ENCODE results near the gene SIRPA. TPM values are rescaled to one million over a fixed set of nuclear protein-coding genes. Genes with fewer than 3 reads are reported as not detected.

SIRPA gene
- 10 to 100 TPM in 3 of 4 donors, 1 to 10 TPM in 1; 9.0 to 46.6 (median 18.6) TPM for total RNA-seq

DNA sequence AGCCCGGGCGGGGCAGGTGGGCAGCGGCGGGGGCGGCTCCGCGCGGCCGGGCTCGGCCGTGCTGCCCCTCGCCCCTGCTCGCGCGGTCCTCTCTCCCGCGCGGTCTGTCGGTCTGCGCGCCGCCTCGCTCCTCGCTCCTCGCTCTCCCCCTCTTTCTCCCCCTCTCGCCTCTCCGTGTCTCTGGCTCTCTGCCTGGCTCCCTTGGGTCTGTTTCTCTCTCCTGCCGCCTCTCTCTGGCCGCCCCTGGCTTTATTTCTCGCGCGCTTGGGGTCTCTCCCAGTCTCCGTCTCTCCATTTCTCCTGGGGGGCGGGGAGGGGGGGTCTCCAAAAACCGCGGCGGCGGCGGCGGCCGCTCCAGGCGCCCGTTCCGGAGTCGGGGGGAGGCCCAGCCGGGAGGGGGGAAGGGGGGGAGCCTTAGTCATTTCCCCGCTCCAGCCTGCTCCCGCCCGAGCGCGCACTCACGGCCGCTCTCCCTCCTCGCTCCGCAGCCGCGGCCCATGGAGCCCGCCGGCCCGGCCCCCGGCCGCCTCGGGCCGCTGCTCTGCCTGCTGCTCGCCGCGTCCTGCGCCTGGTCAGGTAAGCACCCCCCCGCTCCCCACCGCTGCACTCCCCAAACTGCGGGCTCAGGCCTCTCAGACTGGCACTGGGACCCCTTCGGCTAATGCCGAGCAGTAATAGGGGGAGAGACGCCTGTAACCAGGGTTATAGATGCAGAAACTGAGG is at the start of gene SIRPA:
Gene SIRPA, plus strand, starts transcription at position 457 of the 723 bp plus-strand sequence. Its CDS starts 41 bp downstream, at position 498.
- in situ Hi-C loops (cut with MboI; ENCODE audit: low pct_ligation_motif_present in 1 of 4, low pct_unique_long_range_greater_than_20kb in 1 of 4, low sequenced_read_pairs in 3 of 4) (no loop called here), intact Hi-C loops (cut with DNase I; ENCODE audit: low total_unique reads) (loop anchor here (1.0 to 10.0 kb wide), 3 partner anchors 50 to 207 kb away; partner anchors contain the start of gene STK35)
- no peaks in the 10 kb centered on the region for H3K9me3 ChIP-seq
- peaks cover 0 to 49% (median 17%) of the 10 kb centered on the region in 4 donors for H3K4me1 ChIP-seq
- TF ChIP-seq, protein P1, sequence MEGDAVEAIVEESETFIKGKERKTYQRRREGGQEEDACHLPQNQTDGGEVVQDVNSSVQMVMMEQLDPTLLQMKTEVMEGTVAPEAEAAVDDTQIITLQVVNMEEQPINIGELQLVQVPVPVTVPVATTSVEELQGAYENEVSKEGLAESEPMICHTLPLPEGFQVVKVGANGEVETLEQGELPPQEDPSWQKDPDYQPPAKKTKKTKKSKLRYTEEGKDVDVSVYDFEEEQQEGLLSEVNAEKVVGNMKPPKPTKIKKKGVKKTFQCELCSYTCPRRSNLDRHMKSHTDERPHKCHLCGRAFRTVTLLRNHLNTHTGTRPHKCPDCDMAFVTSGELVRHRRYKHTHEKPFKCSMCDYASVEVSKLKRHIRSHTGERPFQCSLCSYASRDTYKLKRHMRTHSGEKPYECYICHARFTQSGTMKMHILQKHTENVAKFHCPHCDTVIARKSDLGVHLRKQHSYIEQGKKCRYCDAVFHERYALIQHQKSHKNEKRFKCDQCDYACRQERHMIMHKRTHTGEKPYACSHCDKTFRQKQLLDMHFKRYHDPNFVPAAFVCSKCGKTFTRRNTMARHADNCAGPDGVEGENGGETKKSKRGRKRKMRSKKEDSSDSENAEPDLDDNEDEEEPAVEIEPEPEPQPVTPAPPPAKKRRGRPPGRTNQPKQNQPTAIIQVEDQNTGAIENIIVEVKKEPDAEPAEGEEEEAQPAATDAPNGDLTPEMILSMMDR (IDR thresholded peaks at IDR 0.05): no peak
- TF ChIP-seq POLR2A (IDR thresholded peaks at IDR 0.05) (no peak), POLR2AphosphoS5 (IDR thresholded peaks at IDR 0.05) (no peak), EP300 (IDR thresholded peaks at IDR 0.05; ENCODE audit: low read depth) (no peak)
- 1% methylated on average over 39 of the region's 74 CpGs; no CpG with 5 or more reads in 1 of the 2 donors for WGBS, 2 donors (ENCODE audit: low coverage in 1 of 2)
- H3K27me3 ChIP-seq: peaks cover 11% of the 10 kb centered on the region
- peak within 1 kb of the TSS; percentile 50 to 73 (median 64) for H3K4me3 ChIP-seq
- peak; percentile 49 for DNase-seq
- H3K36me3 ChIP-seq: no peaks in the 10 kb centered on the region
- H3K27ac ChIP-seq: peak within 1 kb of the TSS; percentile 80 to 90 (median 86)

DNA sequence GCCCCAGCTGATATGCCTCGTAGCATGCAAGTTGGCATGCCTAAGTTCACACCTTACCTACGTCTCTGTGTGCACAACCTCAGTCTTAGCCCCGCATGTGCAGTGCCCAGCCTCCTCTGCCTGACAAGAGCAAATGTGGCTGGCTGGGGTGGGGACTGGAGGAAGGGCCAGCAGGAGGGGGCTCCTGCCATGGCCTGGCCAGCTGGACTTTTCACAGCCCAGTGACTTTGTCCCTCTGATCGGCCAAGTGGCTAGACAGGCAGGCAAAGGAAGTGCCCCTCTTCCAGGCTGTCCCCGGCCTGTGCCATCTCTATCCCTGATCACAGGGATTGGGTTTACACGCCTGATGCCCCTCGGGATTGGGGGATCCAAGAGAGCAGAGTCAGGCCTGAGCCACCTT is 49.5 kb upstream of the SIRPA start:
- Histone ChIP-seq H3K4me1 (peaks cover 0 to 19% (median 9%) of the 10 kb centered on the region in 4 donors), H3K4me3 (no peak overlapping the region), H3K27ac (peak overlapping the region; percentile 49 to 82 (median 69)), H3K9me3 (no peaks in the 10 kb centered on the region), H3K27me3 (no peaks in the 10 kb centered on the region), H3K36me3 (no peaks in the 10 kb centered on the region)
- no peak for DNase-seq
- intact Hi-C loops (cut with DNase I; ENCODE audit: low total_unique reads): loop anchor here (10.0 kb wide), 1 partner anchor 49 kb away; the partner anchor contains the start of gene SIRPA
- no peak for TF ChIP-seq POLR2AphosphoS5 (IDR thresholded peaks at IDR 0.05)
- no peak for TF ChIP-seq POLR2A (IDR thresholded peaks at IDR 0.05)
- TF ChIP-seq, protein P1 (IDR thresholded peaks at IDR 0.05): no peak
- no peak for TF ChIP-seq EP300 (IDR thresholded peaks at IDR 0.05; ENCODE audit: low read depth)
- 83% methylated on average over 7 of the region's 7 CpGs; no CpG with 5 or more reads in 1 of the 2 donors for WGBS, 2 donors (ENCODE audit: low coverage in 1 of 2)
- in situ Hi-C loops (cut with MboI; ENCODE audit: low pct_ligation_motif_present in 1 of 4, low pct_unique_long_range_greater_than_20kb in 1 of 4, low sequenced_read_pairs in 3 of 4): no loop called here

DNA sequence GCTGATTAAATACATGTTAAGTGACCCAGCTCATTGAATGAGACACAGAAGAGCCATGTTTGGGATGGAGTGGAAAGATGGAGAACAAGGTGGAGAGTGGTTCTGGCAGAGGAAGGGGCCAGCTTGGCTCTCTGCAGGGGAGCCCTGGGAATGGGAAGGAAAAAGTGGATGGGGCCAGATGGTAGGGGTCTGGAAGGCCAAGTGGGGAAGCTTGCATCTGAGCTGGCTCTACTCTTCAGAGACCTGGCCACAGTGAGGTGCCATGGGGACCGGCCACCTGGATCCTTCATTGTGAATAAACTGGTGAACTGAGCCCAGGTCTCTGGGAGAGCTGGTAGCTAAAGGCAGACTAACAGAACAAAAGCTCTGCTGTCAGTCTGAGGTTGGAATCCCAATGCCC is 48.9 kb upstream of the SIRPA start:
- no peak for DNase-seq
- no peaks in the 10 kb centered on the region for H3K36me3 ChIP-seq
- in situ Hi-C loops (cut with MboI; ENCODE audit: low pct_ligation_motif_present in 1 of 4, low pct_unique_long_range_greater_than_20kb in 1 of 4, low sequenced_read_pairs in 3 of 4): no loop called here
- peaks cover 0 to 15% (median 8%) of the 10 kb centered on the region in 4 donors for H3K4me1 ChIP-seq
- no peak overlapping the region for H3K27ac ChIP-seq
- no peaks in the 10 kb centered on the region for H3K9me3 ChIP-seq
- WGBS, 2 donors (ENCODE audit: low coverage in 1 of 2): 92 to 100% methylated on average over 1 of the region's 1 CpG
- H3K4me3 ChIP-seq: no peak overlapping the region
- intact Hi-C loops (cut with DNase I; ENCODE audit: low total_unique reads): loop anchor here (10.0 kb wide), 1 partner anchor 48 kb away; the partner anchor contains the start of gene SIRPA
- no peaks in the 10 kb centered on the region for H3K27me3 ChIP-seq
- TF ChIP-seq EP300 (IDR thresholded peaks at IDR 0.05; ENCODE audit: low read depth) (no peak), POLR2A (IDR thresholded peaks at IDR 0.05) (no peak), POLR2AphosphoS5 (IDR thresholded peaks at IDR 0.05) (no peak)
- TF ChIP-seq, protein P1 (IDR thresholded peaks at IDR 0.05): no peak

DNA sequence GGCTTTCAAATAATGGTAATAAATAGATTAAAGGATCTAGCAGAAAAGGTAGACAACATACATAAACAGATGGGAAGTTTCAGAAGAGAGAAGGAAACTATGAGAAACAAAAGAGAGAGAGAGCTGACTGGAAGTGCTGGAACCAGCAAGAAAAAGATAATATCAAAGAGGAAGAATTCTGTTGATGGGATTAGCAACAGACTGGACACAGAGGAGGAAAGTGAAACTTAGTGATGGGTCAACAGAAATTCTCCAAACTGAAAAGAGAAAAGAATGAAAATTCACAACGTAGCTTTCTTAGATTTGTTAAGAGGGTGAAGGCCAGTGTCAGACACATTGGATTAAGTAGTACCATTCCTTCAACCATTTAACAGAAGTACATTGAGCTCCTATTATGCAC is 48.3 kb upstream of the SIRPA start:
- H3K27me3 ChIP-seq: no peaks in the 10 kb centered on the region
- no peaks in the 10 kb centered on the region for H3K9me3 ChIP-seq
- H3K4me3 ChIP-seq: no peak overlapping the region
- WGBS, 2 donors (ENCODE audit: low coverage in 1 of 2): 38 to 61% methylated on average over 1 of the region's 1 CpG
- intact Hi-C loops (cut with DNase I; ENCODE audit: low total_unique reads): loop anchor here (10.0 kb wide), 1 partner anchor 48 kb away; the partner anchor contains the start of gene SIRPA
- in situ Hi-C loops (cut with MboI; ENCODE audit: low pct_ligation_motif_present in 1 of 4, low pct_unique_long_range_greater_than_20kb in 1 of 4, low sequenced_read_pairs in 3 of 4): no loop called here
- H3K27ac ChIP-seq: no peak overlapping the region
- H3K4me1 ChIP-seq: peaks cover 0 to 14% (median 6%) of the 10 kb centered on the region in 4 donors
- DNase-seq: no peak
- H3K36me3 ChIP-seq: no peaks in the 10 kb centered on the region
- no peak for TF ChIP-seq POLR2AphosphoS5 (IDR thresholded peaks at IDR 0.05)
- no peak for TF ChIP-seq POLR2A (IDR thresholded peaks at IDR 0.05)
- no peak for TF ChIP-seq EP300 (IDR thresholded peaks at IDR 0.05; ENCODE audit: low read depth)
- TF ChIP-seq, protein P1 (IDR thresholded peaks at IDR 0.05): no peak

Measured in transverse colon (tissue), 4 donors.